ENCODE results near the gene CFAP65. TPM values are rescaled to one million over a fixed set of nuclear protein-coding genes. Genes with fewer than 3 reads are reported as not detected.

CFAP65 gene
- total RNA-seq, 2 experiments from 2014 or later = not detected

DNA sequence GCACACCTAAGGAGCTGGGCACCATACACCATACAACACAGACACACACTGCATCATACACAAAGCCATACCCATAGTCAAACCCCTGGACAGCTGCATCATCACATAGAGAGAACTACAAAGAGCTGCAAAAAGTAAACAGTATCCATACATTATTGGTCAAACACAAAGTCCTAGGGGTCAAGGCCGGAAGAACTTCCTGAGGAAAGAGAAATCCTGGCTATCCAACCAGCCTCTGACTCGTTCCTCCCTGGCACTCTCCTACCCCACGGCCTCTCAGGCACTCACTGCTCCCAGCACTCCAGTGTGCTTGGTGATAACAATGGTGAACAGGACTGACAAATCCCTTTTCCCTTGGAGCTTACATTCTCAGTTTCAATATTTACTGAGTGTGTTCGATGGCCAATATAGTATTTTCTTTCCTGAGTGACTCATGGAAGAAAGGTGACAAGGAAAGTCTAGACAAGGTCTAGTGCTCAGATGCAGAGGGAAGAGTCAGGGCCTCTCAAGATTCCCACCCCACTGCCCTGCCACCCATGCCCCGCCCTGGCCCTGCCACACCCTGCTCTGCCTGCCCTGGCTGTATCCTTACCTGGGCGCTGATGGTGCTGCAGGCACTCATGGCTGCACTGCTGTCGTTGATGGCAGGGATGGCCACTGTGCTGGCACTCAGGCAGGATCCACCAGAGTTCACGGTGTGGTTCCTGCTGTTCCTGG is 3.4 kb downstream of the CFAP65 start:
- ChIA-PET CTCF (interaction anchor here (1.2 kb wide), 1 partner anchor 8 kb away, joined by 6 read pairs; no protein-coding TSS in a partner anchor), POLR2A (no interaction called here)

DNA sequence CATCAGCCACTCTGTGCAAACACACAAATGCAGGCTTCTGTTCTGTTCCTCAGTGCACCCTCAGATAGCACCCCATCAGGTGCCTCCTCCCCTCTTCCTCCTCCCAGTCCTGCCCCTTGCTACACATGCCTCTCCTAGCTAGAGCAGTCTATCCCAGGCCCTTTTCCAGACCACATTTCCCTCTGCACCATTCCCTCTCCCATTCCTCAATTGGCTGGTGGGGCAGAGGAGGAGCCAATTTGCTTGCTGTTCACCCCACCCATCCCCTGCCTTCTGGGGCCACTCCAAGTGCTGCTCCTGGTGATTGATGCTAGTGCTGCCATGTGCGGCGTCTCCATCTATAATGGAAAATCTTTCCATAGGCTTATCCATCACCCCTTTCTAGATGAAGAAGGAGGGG is 5.4 kb downstream of the CFAP65 start:
- CTCF ChIA-PET = no interaction called here
- POLR2A ChIA-PET = no interaction called here

GRCh38 chr2:219034823-219035222 is 6.5 kb downstream of the CFAP65 start:
- ChIA-PET POLR2A (no interaction called here), CTCF (no interaction called here)

GRCh38 chr2:219032051-219032745 is 9.1 kb downstream of the CFAP65 start:
- POLR2A ChIA-PET = no interaction called here
- CTCF ChIA-PET = interaction anchor here (0.7 to 1.1 kb wide), 2 partner anchors 26 to 89 kb away, joined by 3 to 8 read pairs; no protein-coding TSS in a partner anchor

- CTCF ChIA-PET = interaction anchor here (1.0 to 1.1 kb wide), 2 partner anchors 10 to 27 kb away, joined by 3 to 8 read pairs; no protein-coding TSS in a partner anchor
Observed at GRCh38 chr2:219031005-219031738, 10.1 kb downstream of the CFAP65 start.

GRCh38 chr2:219030177-219030940 is 11.0 kb downstream of the CFAP65 start:
- CTCF ChIA-PET = interaction anchor here (0.6 to 2.4 kb wide), 44 partner anchors 8 to 286 kb away, joined by 3 to 17 read pairs (median 4); partner anchors contain the start of genes CFAP65 and CNPPD1
- POLR2A ChIA-PET = no interaction called here

More at GRCh38 chr2:219031005-219031738, 10.1 kb downstream of the CFAP65 start:
- POLR2A ChIA-PET = no interaction called here

DNA sequence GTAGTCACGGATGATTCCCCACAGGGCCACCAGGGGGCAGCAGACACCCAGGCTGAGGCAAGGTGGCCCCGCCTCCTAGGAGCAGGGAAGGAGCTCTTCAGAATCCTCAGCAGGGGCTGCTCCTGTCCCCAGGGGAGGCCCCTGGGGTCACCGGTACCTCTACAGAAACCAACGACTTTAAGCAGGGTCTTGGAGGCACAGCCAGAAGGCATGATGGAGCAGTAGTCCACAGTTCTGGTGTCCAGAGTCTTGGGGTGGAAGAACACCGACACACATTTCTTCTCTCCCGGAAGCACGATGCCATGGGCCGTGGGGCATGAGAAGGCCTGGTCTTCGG is 11.5 kb downstream of the CFAP65 start:
- POLR2A ChIA-PET = no interaction called here
- CTCF ChIA-PET = interaction anchor here (0.6 to 2.4 kb wide), 47 partner anchors 9 to 287 kb away, joined by 3 to 17 read pairs (median 4); partner anchors contain the start of genes CFAP65 and CNPPD1

GRCh38 chr2:219028996-219029828 is 12.1 kb downstream of the CFAP65 start:
- ChIA-PET CTCF (interaction anchor here (0.6 to 2.4 kb wide), 46 partner anchors 9 to 288 kb away, joined by 3 to 17 read pairs (median 4); partner anchors contain the start of gene CFAP65), POLR2A (no interaction called here)

- ChIA-PET POLR2A (no interaction called here), CTCF (interaction anchor here (0.6 to 2.4 kb wide), 4 partner anchors 11 to 304 kb away, joined by 3 to 14 read pairs (median 4); partner anchors contain the start of genes CFAP65 and RESP18)
Observed at GRCh38 chr2:219028141-219028540, 13.2 kb downstream of the CFAP65 start.

DNA sequence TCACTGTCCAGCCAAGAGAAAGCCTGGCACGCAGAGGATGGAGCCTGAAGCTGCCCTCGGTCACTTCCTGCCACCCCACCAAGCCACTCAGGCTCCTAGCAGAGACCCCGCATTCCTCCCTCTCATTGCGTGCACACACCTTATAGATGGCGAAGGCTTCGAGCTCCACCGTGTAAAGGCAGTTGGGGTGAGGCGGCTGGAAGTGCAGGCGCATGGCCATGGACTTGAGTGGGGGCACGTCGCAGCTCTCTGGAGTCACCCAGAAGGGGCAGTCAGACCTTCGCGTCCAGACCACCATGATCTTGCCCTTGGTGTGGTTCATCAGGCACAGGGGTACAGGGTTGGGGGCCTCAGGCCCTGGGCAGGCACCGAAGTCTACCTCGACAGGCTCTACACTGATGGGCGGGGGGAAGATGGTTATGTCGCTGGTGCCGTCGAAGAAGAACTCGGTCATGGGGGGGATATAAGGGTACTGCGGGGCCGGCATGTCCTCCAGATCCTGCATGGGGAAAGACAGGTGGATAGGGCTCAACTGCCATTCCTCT is 13.7 kb downstream of the CFAP65 start:
- ChIA-PET CTCF (interaction anchor here (0.6 to 1.0 kb wide), 3 partner anchors 12 to 305 kb away, joined by 3 to 4 read pairs (median 3); partner anchors contain the start of gene RESP18), POLR2A (no interaction called here)

DNA sequence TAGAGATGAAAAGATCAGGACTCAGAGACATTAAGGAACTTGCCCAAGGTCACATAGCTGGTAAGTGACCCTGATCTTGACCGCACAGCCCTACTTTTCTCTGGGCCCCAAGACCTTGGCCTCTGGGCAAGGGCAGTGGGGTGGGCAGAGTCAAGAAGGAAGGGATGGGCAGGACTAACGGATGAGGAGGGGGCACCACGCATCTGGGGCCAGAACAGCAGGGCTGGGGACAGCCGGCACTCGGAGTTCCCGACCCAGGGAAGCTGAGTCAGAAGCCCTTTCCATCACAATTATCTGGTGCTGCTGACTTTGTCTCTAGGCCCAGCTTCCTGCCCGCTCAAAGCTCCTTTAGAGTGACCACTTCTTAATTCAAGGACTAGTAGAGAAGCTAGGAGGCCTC is 14.4 kb downstream of the CFAP65 start:
- ChIA-PET CTCF (interaction anchor here (0.5 to 1.0 kb wide), 3 partner anchors 11 to 94 kb away, joined by 3 read pairs; no protein-coding TSS in a partner anchor), POLR2A (no interaction called here)

- ChIA-PET CTCF (interaction anchor here (0.5 to 1.2 kb wide), 3 partner anchors 16 to 94 kb away, joined by 3 to 5 read pairs (median 3); no protein-coding TSS in a partner anchor), POLR2A (no interaction called here)
Observed at GRCh38 chr2:219025637-219026585, 15.4 kb downstream of the CFAP65 start.

- ChIA-PET POLR2A (no interaction called here), CTCF (interaction anchor here (1.2 kb wide), 1 partner anchor 34 kb away, joined by 3 read pairs; no protein-coding TSS in a partner anchor)
Observed at GRCh38 chr2:219024059-219024458, 17.3 kb downstream of the CFAP65 start.

- ChIA-PET POLR2A (no interaction called here), CTCF (no interaction called here)
Observed at GRCh38 chr2:219023045-219023605, 18.2 kb downstream of the CFAP65 start.

DNA sequence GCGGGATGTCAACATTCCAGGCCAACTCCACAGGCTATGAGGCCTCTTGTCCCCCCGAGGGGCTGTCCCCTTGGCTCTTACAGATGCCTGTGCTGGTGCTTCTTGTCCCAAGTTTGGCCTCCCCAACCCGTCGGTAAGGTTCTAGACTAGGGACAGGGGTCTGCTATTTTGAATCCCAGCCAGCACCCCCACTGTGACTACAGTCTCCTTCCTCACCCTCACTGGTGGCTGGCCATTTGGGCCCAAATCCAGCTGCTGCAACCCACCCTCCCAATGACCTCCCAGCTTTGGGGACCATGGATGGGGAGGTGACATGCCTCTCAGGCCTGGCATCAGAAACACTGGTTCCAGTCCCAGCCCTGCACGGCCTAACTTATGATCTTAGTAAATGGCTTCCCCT is 18.7 kb downstream of the CFAP65 start:
- ChIA-PET CTCF (no interaction called here), POLR2A (no interaction called here)

DNA sequence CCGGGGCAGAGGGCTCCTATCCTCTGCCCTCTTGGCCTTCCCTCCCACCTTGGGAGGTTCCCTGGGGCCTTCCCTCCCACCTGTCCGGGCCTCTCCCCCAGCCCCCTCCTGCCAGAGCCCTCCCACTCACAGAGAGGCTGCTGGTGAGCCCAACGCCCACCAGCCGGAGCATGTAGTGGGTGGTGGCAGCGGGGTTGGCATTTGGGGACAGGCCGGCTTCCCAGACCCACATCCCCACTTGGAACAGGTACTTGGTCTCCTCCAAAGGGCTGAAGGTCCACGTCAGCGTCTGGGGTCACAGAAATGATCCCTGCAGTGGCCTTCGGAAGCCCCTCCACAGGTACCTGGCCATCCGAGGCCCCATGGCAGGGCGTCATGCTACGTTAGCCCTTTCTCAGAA is 19.3 kb downstream of the CFAP65 start:
- CTCF ChIA-PET = no interaction called here

GRCh38 chr2:219021591-219021990 is 19.7 kb downstream of the CFAP65 start:
- CTCF ChIA-PET = no interaction called here
- POLR2A ChIA-PET = no interaction called here

More for the DNA sequence above, 19.3 kb downstream of the CFAP65 start:
- POLR2A ChIA-PET = no interaction called here

Data from activated CD8-positive, alpha-beta memory T cell treated with anti-CD3 and anti-CD28 coated beads for 36 hours (primary cell).